Ishikawa (cell line): ENCODE data around the gene TSPOAP1.

Source experiments
- CEBPB ChIP-seq: IDR thresholded peaks from 2 replicates; pipeline ENCODE4 v1.6.1; 2012
- CREB1 ChIP-seq: IDR thresholded peaks from 2 replicates; pipeline ENCODE4 v1.6.1; 2012; ENCODE audit warnings: low read depth
- EGR1 ChIP-seq: IDR thresholded peaks from 2 replicates; pipeline ENCODE4 v1.6.1; 2012
- EP300 ChIP-seq: IDR thresholded peaks from 2 replicates; pipeline ENCODE4 v1.6.1; 2012; ENCODE audit warnings: borderline replicate concordance
- FOXM1 ChIP-seq: IDR thresholded peaks from 2 replicates; pipeline ENCODE4 v1.6.1; 2012; ENCODE audit warnings: low read depth, borderline replicate concordance
- MAX ChIP-seq: IDR thresholded peaks from 2 replicates; pipeline ENCODE4 v1.6.1; 2012
- NFIC ChIP-seq: IDR thresholded peaks from 2 replicates; pipeline ENCODE4 v1.6.1; 2012
- RAD21 ChIP-seq: IDR thresholded peaks from 2 replicates; pipeline ENCODE4 v1.6.1; 2012; ENCODE audit warnings: low read depth
- REST ChIP-seq: IDR thresholded peaks from 2 replicates; pipeline ENCODE4 v1.6.1; 2012; ENCODE audit warnings: low read depth, mild to moderate bottlenecking
- TAF1 ChIP-seq: IDR thresholded peaks from 2 replicates; pipeline ENCODE4 v1.6.1; 2012; ENCODE audit warnings: low read depth, mild to moderate bottlenecking
- TCF12 ChIP-seq: IDR thresholded peaks from 2 replicates; pipeline ENCODE4 v1.6.1; 2012; ENCODE audit warnings: low read depth
- TEAD4 ChIP-seq: IDR thresholded peaks from 2 replicates; pipeline ENCODE4 v1.6.1; 2012
- USF1 ChIP-seq: IDR thresholded peaks from 2 replicates; pipeline ENCODE4 v1.6.1; 2012
- YY1 ChIP-seq: IDR thresholded peaks from 2 replicates; pipeline ENCODE4 v1.6.1; 2012; ENCODE audit warnings: low read depth
- ZBTB7A ChIP-seq: IDR thresholded peaks from 2 replicates; pipeline ENCODE4 v1.6.1; 2012; ENCODE audit warnings: low read depth

Gene TSPOAP1

GRCh38 chr17:58354541-58355216 is 26.1 kb upstream of the TSPOAP1 start:
- TF ChIP-seq CEBPB (no peak), REST (no peak), TCF12 (no peak), EGR1 (no peak), MAX (no peak), TEAD4 (no peak), NFIC (no peak), USF1 (no peak), EP300 (no peak), CREB1 (no peak), FOXM1 (no peak), TAF1 (no peak), YY1 (no peak), ZBTB7A (no peak), RAD21 (no peak)

GRCh38 chr17:58353389-58353825 is 24.8 kb upstream of the TSPOAP1 start:
- TF ChIP-seq EP300 (no peak), ZBTB7A (no peak), USF1 (no peak), FOXM1 (no peak), RAD21 (no peak), NFIC (no peak), YY1 (no peak), CEBPB (no peak), TAF1 (no peak), CREB1 (no peak), TEAD4 (no peak), EGR1 (no peak), MAX (no peak), TCF12 (no peak), REST (no peak)

- TF ChIP-seq TAF1 (no peak), CEBPB (no peak), RAD21 (no peak), YY1 (no peak), EP300 (no peak), REST (0 out of 2 replicates have a peak, but pooled peaks have one; percentile 3), EGR1 (no peak), TCF12 (no peak), ZBTB7A (no peak), MAX (no peak; the same call in 1 of the 2 replicates), CREB1 (no peak), TEAD4 (peak; percentile 23; the same call in 1 of the 2 replicates)
Observed at GRCh38 chr17:58352596-58353388, 24.2 kb upstream of the TSPOAP1 start.
